Mesothelial cell of epicardium (in vitro differentiated cells): ENCODE data around the gene PIGU. TPM values are rescaled to one million over a fixed set of nuclear protein-coding genes. Genes with fewer than 3 reads are reported as not detected.

ENCODE experiments used
- DNase-seq, 2 experiments: peaks; one replicate each; pipeline ENCODE4 v3.0.0; 2021; ENCODE audit warnings: low spot score in 2 of 2; ENCODE audit not compliant: unreplicated experiment in 2 of 2
- H3K27ac Mint-ChIP-seq: 2 replicates; pipeline ENCODE4 v1.8.0; 2021; ENCODE audit warnings: mixed read lengths
- H3K27me3 Mint-ChIP-seq: 2 replicates; pipeline ENCODE4 v1.8.0; 2021; ENCODE audit warnings: low read depth, mixed read lengths
- H3K36me3 Mint-ChIP-seq: 2 replicates; pipeline ENCODE4 v1.8.0; 2021; ENCODE audit warnings: mixed read lengths
- H3K4me1 Mint-ChIP-seq: 2 replicates; pipeline ENCODE4 v1.8.0; 2021; ENCODE audit warnings: mixed read lengths
- H3K4me3 Mint-ChIP-seq: 2 replicates; pipeline ENCODE4 v1.8.0; 2021; ENCODE audit warnings: mild to moderate bottlenecking, moderate library complexity, mixed read lengths
- H3K9me3 Mint-ChIP-seq: 2 replicates; pipeline ENCODE4 v1.8.0; 2021; ENCODE audit warnings: mixed read lengths
- CTCF ChIP-seq: fragments of 200-600 bp; sonication (generic); IDR thresholded peaks from one replicate; pipeline ENCODE4 v1.5.0; 2021; ENCODE audit warnings: antibody characterized with exemption; ENCODE audit not compliant: unreplicated experiment
- total RNA-seq: library from RNA; stranded (reverse); gene quantifications from 3 replicates; pipeline ENCODE4 v1.2.1, GENCODE V29; 2021

PIGU gene
- total RNA-seq, 1 donor from 2014 or later = 32.6 TPM

DNA sequence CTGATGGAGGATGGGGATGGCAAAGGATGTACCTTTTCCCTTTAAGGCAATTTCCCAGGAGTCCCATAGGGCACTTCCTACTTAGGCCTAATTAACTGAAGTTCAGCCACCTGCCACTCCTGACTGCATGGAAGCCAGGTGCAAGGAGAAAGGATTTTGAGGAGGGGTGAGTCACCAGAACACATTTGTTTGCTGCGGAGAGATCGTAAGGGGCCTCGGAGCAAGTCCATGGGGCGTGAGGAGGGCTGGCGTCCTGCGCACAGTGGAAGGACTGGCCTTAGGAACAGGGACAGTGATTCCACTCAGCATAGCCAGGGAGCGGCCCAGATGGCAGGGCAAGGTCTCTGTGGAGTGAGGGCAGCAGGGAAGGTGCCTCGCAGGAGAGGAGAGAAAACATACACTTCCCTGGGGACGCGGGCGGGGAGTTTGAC, 130.1 kb downstream of the PIGU start:
- H3K4me3 Mint-ChIP-seq = no peak overlapping the region
- no peaks in the 10 kb centered on the region for H3K9me3 Mint-ChIP-seq
- no peaks in the 10 kb centered on the region for H3K27me3 Mint-ChIP-seq
- peaks cover 2% of the 10 kb centered on the region for H3K36me3 Mint-ChIP-seq
- TF ChIP-seq CTCF = no peak
- DNase-seq = no peak
- peaks cover 23% of the 10 kb centered on the region for H3K4me1 Mint-ChIP-seq
- H3K27ac Mint-ChIP-seq = no peak overlapping the region

GRCh38 chr20:34544109-34544796, 132.6 kb downstream of the PIGU start:
- H3K4me3 Mint-ChIP-seq = peak overlapping the region; percentile 6
- no peak for DNase-seq
- H3K9me3 Mint-ChIP-seq = no peaks in the 10 kb centered on the region
- peaks cover 19% of the 10 kb centered on the region for H3K36me3 Mint-ChIP-seq
- no peaks in the 10 kb centered on the region for H3K27me3 Mint-ChIP-seq
- no peak for TF ChIP-seq CTCF
- H3K27ac Mint-ChIP-seq = peak overlapping the region; percentile 9
- H3K4me1 Mint-ChIP-seq = peaks cover 16% of the 10 kb centered on the region

- DNase-seq = no peak
- Mint-ChIP-seq H3K9me3 (no peaks in the 10 kb centered on the region), H3K27me3 (no peaks in the 10 kb centered on the region), H3K4me1 (peaks cover 15% of the 10 kb centered on the region), H3K4me3 (no peak overlapping the region), H3K36me3 (peaks cover 19% of the 10 kb centered on the region), H3K27ac (no peak overlapping the region)
- TF ChIP-seq CTCF = no peak
Measured at GRCh38 chr20:34543463-34544056, 133.3 kb downstream of the PIGU start.

GRCh38 chr20:34542439-34542838, 134.5 kb downstream of the PIGU start:
- Mint-ChIP-seq H3K27ac (no peak overlapping the region), H3K4me3 (no peak overlapping the region), H3K36me3 (peaks cover 19% of the 10 kb centered on the region), H3K4me1 (peaks cover 15% of the 10 kb centered on the region), H3K27me3 (no peaks in the 10 kb centered on the region), H3K9me3 (no peaks in the 10 kb centered on the region)
- no peak for TF ChIP-seq CTCF
- no peak for DNase-seq

DNA sequence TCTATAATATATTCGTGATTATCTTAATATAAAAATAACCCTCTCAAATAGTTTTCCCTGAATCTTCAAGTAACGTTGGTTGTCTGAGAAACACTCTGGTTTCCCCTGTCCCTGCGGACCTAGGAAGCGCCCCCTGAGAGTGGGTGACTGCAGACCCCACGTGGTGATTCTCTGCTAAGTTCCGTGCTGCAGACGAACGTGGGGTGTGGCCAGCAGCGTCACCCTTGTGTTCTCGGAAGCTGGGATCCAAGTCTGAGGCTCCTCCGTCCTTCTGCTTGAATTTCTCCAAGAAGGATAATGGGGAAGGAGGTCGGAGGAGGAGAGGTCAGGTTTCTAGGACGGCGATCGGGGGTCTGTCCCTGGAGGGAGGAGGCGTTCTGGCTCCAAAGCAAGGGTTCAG, 135.0 kb downstream of the PIGU start:
- DNase-seq = no peak
- no peak overlapping the region for H3K27ac Mint-ChIP-seq
- H3K4me3 Mint-ChIP-seq = no peak overlapping the region
- no peak for TF ChIP-seq CTCF
- H3K36me3 Mint-ChIP-seq = peaks cover 24% of the 10 kb centered on the region
- H3K27me3 Mint-ChIP-seq = no peaks in the 10 kb centered on the region
- no peaks in the 10 kb centered on the region for H3K9me3 Mint-ChIP-seq
- peaks cover 15% of the 10 kb centered on the region for H3K4me1 Mint-ChIP-seq
